Activated CD8-positive, alpha-beta memory T cell treated with anti-CD3 and anti-CD28 coated beads for 4 hours (primary cell): Measurements from ENCODE around the gene UBE2E1.
"Not testable (repeated sequence)": the region's sequence is repeated elsewhere in the genome, so short reads cannot be mapped to it uniquely, and the experiment has no call there.

Experiments
- DNase-seq, 2 donors: peaks; one replicate each; pipeline ENCODE4 v3.0.0-alpha.2; 2020; ENCODE audit warnings: low read depth in 2 of 2

UBE2E1 gene

DNA sequence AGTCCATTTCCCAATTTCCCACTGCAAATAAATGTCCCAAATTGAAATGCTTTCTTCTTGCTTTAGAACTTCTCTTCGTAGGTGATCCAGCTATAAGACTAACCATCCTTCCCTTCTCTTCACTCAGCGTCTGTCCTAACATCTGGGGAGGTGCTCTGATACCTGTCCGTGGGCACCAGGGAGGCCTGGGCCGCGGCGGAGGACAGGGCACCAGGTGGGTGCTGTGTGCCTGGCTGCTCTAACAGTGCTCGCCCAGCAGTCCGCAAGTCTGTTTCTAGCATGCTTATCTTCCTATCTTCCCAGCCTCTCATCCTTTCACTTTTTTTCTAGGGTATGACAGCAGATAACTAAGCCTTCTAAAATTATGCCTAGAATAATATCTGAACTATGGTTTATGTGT, 73.7 kb downstream of the UBE2E1 start:
- no peak for DNase-seq

DNA sequence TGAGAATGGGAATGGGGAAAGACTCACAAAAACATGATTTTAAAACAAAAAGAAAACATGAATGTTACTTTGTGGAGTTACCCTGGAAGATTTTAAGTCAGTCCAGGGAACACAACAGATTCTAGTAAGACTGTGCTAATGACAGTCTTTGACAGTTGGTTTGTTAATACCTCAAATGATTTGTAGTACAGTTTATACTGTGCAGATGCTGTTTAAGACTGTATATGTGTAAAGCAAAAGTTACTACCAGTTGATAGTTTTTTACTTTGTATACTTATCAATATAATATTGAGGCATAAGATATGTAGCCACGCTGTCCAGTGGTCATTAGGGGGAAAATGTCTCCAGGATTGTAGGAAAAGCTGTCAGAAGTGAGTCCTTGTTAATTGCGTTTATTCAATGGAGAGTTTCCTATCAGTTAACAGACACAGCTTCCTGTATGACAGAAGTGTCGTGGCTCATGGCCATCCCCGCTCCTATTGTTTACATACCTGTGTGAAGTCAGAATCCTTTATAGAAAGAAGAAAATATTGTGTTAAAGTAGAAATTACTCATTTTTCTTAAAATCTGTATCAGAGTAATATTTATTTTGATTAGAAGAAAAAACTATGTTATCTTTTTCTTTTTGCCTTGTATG, 75.1 kb downstream of the UBE2E1 start:
- no peak for DNase-seq

DNA sequence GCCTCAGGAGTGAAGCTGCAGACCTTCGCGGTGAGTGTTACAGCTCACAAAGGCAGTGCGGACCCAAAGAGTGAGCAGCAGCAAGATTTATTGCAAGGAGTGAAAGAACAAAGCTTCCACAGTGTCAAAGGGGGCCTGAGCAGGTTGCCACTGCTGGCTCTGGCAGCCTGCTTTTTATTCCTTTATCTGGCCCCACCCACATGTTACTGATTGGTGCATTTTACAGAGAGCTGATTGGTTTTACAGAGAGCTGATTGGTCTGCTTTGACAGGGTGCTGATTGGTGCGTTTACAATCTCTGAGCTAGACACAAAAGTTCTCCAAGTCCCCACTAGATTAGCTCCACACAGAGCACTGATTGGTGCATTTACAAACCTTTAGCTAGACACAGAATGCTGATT, 76.2 kb downstream of the UBE2E1 start:
- not testable (repeated sequence) for DNase-seq

DNA sequence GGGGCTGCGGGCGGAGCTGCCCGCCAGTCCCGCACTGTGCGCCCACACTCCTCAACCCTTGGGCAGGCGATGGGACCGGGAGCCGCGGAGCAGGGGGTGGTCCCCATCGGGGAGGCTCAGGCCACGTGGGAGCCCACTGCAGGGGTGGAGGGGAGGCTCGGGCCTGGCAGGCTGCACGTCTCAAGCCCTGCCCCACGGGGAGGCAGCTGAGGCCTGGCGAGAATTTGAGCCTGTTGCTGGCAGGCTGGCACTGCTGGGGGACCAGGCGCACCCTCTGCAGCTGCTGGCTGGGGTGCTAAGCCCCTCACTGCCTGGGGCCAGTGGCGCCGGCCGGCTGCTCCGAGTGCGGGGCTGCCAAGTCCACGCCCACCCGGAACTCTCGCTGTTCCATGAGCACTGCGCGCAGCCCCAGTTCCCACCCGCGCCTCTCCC, 76.7 kb downstream of the UBE2E1 start:
- no peak for DNase-seq

DNA sequence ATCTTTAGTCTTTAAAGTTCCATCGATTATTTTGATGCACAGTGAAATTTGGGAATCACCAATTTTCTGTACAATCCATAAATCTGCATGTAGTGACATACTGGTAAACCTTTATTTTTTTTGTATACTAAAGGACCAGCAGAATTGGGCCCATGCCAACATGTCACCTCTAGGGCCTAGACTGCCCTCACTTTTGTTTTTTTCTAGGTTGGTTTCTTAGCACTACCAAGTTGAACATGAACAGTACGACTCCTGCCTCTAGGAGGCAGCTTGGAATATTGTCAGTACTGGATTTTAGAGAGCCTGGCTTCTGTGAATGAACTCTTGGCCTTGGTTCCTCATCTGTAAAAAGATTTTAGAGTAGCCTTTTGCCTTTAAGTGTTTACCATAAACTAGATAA, 78.7 kb downstream of the UBE2E1 start:
- no peak for DNase-seq

DNA sequence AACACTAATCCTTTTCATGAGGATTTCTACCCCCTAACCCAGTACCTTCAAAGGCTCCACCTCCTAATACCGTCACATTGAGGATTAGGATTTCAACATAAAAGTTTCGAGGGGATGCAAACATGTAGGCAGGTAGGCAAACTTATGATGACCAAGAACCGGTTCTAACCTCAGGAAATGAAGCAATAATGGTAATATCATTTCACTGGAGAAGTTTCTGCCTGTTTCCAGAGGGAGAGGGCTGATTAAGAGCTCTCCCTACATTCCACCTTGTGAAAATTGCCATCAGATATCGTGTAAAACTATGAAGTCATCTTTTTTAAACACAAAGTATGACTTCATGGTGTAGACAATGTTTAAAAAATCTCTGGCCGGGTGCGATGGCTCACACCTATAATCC, 79.5 kb downstream of the UBE2E1 start:
- no peak for DNase-seq

DNA sequence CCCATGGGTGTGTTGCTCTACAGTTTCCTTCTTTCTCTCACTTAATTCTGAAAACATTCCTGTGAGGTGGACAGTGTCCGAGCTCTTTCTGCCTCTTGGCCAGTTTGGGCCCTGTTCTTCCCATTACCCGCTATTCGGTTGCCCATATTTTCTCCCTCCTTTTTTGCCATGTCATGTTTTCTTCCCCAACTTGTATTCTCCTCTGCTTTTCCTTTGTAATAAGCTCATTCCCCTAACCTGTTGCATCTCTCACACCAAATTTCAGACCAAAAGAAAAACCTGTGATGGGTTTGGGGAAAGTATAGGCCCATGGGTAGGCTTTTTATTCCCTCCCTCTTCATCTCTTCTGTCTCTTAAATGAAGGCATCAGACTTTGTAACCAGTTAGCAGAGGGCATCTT, 80.6 kb downstream of the UBE2E1 start:
- no peak for DNase-seq

DNA sequence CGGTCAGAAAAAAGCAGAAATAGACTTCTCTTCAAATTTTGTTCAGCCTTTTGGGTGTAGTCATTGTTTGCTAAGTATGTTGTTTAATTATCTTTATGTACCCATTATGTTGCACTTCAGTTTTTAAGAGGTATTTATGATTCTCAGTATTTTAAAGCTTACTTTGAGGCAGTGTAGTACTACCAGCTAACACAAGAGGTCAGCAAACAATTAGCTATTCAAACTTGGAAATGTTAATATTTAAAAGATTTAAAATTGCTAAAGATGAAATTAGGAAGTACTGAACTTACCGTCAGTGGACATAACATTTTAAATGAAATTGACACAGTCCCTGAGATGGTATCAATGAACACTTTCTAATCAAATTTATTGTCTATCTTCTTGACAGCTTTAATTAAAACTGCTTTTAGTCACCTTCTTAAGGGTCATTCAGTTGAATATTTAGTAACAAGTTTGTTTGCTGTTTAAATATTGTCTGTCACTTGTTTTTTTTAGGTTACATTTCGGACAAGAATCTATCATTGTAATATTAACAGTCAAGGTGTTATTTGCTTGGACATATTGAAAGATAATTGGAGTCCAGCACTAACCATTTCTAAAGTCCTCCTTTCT, 83.0 kb downstream of the UBE2E1 start:
- DNase-seq = no peak

DNA sequence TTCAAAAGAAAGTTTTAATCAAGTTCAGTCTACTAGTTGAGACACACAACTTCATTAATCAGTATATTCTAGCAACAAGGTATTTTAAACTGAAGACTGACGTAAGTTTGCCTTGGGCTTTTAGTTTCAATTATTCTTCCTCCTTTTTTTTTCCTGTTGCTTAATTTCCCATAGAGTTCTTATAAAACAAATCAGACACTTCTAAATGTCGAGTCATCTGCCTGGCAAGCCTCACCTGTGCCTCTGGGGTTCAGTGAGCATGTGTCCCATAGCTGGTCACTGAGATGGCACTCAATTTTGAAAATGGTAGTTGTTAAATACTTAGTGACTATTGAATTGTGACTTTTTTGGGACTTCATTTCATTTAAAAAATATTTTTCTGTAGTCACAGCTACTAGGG, 83.6 kb downstream of the UBE2E1 start:
- DNase-seq = no peak

DNA sequence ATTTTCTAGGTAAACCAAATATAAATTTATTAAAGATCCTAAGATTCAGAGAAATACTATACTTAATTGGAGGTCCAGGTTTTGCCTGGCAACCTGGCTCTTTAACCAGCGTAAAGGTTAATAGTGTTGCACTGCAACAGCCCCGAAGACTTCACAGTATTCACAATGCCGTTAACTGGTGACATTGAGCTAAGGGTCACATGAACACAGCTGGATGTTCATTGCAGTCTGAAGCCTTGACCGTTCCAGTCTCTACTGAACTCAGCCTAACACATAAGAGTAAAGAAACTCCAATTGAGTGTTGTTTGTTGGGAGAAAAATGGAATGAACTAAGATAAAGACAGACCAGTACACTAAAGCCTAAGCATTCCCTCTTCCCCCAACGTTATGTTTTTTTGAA, 84.2 kb downstream of the UBE2E1 start:
- DNase-seq = no peak

DNA sequence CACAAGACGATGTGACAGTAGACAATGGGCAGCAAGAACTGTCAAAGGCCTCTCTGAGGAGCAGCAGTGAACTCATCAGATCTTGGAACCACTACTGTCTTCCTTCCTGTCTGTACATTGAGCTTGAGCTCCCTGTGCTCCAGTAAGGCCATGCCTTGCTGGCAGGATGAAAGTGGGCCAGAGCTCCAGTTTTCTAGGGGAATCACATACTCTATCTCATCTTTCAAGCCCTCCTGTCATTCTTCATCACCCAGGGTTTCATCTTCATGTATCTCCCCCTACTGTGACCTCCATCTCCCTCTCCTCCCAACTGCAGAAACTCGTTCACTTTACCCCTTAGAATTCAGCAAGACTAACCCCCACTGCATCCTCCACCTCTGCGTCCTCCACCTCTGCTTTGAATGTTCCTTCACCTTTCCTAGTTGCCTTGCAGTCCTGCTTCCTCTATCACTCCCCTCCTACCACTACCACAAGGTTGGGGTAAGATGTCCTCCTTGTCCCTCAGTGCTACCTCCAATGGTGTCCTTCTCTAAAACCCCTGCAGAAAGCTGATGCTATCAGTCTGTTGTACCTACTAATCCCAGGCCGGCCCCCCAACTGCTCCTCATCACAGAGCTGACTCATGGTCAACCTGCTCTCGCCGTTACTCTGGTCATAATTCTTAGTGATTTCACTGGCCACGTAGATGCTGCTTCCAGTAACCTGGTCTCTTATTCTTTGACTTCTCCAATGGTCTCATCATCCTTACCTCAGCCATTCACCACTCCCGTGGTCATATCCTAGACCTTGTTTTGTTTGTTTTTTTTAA, 88.7 kb downstream of the UBE2E1 start:
- DNase-seq = no peak

DNA sequence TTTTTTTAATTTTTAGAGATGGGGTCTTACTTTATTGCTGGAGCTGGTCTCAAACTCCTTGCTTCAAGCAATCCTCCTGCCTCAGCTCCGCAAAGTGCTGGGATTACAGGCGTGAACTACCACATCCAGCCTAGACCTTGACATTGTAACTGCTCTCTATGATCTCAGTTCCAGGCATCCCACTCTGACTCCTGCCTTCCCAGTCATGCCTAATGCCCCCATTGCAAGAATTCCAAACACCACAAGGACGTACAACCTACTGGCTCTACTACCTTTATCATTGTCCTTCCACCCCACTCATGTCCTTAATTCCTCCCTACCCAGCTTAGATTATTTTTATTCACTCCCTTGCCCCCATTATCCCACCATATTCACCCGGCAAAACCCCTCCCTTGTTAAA, 89.4 kb downstream of the UBE2E1 start:
- no peak for DNase-seq

DNA sequence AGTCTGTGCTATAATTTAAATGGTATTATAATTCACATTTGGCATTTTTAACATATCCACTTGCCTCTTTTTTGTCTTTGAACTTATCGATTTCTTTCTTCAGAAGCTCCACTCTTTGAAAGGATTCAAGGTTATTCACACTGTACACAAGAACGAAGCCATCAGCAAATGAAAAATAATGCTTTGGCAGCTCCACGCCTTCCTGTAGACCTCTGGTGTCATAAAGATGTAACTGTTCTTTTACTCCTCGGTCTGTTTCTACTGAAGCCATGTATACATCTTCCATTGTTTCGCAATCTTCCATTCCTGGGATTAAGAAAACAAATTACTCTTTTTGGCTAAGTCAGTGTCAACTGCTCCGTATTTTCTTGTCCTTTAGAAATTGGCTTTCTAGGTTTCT, 95.0 kb downstream of the UBE2E1 start:
- no peak for DNase-seq

DNA sequence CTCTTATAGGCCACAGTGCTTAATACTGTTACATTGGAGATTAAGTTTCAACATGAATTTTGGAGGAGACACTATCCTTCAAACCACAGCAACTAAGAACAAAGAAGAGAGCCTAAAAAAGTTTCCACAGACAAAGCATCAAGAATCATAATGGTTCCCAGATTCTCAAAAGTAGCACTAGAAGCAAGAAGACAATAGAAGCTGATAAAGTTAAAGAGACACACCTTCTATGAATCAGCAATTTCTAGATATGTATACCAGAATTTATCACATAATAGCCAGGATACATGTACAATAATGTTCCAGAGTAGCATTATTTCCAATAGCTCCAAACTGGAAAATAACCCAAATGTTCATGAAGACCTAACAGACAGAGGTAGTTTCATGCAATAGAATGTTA, 98.8 kb downstream of the UBE2E1 start:
- DNase-seq = no peak

DNA sequence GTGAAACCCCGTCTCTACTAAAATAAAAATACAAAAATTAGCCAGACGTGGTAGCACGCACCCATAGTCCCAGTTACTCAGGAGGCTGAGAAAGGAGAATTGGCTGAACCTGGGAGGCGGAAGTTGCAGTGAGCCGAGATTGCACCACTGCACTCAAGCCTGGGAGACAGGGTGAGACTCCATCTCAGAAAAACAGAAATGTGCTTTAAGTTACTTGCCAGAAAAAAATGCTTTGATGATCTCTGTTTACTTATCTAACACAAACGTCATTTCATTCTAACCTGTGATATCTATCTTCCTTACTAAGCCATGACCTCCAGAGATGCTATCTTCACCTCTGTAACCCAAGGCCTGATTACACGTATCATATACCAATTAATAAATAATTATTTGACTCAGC, 103.6 kb downstream of the UBE2E1 start:
- DNase-seq = no peak

DNA sequence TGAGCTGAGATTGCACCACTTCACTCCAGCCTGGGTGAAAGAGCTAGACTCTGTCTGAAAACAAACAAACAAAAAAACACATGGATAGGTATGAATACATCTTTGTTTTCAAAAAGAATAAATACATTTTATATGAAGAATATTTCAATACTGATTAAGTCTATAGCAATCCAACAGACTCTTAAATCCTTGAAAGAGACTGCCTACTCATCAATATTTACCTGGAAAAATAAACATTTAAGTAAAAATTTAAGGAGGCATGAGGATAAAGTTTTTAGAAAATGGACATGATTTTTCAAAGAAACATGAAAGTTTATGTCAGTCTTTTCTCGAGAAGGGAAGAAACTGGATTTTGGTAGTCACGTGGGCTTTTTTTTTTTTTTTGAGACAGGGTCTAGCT, 105.6 kb downstream of the UBE2E1 start:
- no peak for DNase-seq

DNA sequence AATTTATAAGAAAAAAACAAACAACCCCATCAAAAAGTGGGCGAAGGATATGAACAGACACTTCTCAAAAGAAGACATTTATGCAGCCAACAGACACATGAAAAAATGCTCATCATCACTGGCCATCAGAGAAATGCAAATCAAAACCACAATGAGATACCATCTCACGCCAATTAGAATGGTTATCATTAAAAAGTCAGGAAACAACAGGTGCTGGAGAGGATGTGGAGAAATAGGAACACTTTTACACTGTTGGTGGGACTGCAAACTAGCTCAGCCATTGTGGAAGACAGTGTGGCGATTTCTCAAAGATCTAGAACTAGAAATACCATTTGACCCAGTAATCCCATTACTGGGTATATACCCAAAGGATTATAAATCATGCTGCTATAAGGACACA, 106.6 kb downstream of the UBE2E1 start:
- DNase-seq = not testable (repeated sequence)

DNA sequence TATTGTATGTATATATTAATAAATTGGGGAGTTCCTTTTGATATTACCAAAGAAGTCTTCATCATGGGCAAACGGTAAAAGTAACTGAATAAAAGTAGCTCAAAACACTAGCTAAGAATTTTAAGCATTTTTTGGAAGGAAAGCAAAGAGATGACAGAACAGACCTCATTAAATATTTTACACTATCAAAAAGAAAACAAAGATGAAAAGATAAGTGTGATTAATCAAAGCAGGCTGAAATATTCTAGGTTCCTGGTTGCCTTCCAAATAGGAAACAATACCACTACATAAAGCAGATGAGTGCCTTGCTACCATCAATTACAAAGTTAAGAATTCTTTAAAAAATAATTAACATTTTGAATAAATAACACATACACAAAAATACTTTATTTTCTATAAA, 107.4 kb downstream of the UBE2E1 start:
- no peak for DNase-seq

DNA sequence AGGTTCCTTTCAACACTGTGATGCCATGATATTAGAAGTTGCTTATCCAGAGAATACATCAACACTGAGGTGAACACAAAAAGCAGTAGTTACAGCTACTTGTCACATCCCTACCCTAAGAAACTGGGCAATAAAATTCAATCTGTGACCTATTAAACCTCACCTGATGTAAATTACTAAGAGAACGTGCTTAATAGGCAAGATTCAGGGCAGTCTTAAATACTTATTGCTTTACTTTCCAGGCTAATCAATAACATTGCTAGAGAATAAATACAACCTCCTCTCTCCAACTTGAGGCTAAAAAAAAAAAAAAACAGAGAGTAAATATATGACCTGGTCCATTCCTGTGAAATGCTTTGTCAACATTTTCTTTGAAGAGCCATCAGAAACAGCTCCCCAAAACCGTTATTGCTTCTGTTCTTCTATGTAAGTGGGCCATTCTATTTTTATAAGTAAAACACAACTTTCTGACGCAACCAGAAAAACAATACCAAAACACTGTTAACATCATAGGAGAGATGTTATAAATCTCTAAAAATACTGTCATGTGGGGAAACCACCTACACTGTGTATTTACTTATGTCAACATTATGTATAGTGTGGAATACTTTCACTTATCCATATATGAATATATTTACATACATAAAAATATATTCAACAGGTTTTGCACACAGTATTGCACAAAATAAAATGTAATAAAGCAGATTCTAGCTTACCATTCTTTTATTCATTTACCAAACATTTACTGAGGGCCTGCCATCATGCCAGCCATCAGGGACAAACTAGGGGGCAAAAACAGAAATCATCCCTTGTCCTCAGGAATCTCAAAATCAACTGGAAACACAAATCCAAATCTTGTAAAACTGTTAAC, 108.4 kb downstream of the UBE2E1 start:
- DNase-seq = no peak

DNA sequence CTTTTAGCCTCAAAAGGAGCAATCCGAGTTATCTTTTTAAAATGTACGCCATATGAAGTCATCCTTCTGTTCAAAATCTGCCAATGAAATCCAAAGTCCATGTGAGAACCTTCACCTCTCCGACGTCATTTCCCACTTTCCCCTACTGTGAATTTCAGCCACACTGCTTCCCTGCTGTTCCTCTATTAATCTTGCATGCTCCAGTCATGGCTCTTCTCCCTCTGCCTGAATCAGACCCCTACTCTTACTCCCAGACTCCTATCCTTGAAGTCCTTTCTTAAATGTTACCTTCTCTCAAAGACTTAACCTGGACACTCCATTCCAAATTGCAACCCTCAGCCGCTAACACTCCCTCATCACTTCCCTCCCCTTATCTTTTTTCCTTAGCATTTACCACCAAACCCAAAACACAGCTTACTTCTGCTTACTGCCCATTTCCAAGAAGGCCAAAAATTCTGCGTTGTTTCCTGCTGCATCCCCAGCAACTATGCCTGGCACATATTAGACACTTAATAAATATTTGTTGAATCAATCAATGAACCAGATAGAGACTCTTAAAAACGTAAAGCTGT, 109.9 kb downstream of the UBE2E1 start:
- DNase-seq = no peak

DNA sequence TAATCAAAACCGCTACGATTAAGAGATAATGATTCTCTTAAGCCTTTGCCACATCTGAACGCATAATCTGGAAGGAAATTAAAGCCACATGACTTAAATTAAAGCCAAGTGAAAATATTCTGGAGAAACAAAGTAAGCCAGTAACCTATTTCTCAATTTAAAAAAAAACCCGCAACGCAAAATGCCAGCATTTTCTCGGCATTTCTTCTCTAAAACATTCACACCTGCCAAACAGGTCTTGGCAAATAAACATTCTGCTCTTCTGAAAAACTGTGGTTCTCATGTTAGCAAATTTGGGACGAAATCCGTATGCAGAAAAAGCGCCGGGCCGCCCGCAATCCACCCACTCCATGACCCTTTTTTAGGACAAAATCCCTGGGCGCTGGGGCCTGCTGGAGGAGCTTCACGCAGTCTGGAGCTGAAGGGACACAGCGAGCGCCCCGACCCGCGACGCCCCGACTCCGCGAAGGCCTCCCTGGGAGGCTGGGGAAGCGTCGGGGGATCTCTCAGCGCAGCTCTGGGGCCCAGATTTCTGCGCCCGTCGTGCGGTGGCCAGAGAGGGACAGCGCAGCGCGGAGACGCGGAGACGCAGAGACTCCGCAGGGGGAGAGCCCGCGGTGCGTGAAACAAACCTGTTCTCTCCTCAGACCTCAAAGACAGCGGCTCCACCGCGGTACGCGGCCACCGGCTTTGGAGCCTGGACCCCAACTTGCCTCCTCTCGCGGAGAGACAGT, 110.6 kb downstream of the UBE2E1 start:
- DNase-seq = peak in 1 of 2 donors; percentile 2
